EL (cell line): ENCODE measurements around the gene SLC43A2.
"Not testable (repeated sequence)": the region's sequence is repeated elsewhere in the genome, so short reads cannot be mapped to it uniquely, and the experiment has no call there.

ENCODE experiments used
- DNase-seq: peaks from one replicate; pipeline ENCODE4 v3.0.0-alpha.2; 2016

SLC43A2 gene

GRCh38 chr17:1627982-1628855 lies at the start of gene SLC43A2:
TSS of gene SLC43A2 (minus strand) at chr17:1628834. CDS start at chr17:1627874, 960 bp downstream.
- DNase-seq: peak; percentile 77

GRCh38 chr17:1676401-1676800 lies 47.8 kb upstream of the SLC43A2 start:
- no peak for DNase-seq

- DNase-seq: no peak
Observed at GRCh38 chr17:1673041-1673785, 44.6 kb upstream of the SLC43A2 start.

DNA sequence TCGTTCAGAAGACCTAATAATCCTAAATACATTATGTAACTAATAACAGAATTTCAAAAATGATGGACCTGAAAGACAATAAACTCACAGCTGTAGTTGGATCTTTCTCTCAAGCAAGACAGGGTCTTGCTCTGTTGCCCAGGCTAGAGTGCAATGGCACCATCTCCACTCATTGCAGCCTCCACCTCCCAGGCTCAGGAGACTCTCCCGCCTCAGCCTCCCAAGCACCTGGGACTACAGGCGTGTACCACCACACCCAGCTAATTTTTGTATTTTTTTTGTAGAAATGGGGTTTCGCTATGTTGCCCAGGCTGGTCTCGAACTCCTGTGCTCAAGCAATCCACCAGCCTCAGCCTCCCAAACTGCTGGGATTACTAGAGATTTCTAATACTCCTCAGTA lies 35.3 kb upstream of the SLC43A2 start:
- not testable (repeated sequence) for DNase-seq

DNA sequence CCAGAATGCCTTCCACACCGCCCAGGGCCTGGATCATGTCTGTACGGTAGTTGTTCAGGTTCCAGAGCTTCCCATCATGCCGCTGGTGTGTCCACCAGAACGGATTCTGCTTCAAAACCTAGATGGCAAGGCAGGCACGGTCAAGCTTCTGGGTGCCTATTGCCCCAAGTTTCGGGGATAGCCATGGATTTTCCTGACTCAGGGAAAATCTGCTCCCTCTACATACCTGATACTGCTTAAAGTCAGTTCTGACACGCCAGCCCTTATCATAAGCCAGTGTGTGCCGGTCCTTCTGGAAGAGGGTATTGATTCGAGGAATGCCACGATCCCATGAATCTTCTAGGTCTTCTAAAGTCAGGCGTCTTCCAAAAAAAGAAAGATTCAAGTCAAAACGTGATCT lies 32.4 kb upstream of the SLC43A2 start:
- no peak for DNase-seq

DNA sequence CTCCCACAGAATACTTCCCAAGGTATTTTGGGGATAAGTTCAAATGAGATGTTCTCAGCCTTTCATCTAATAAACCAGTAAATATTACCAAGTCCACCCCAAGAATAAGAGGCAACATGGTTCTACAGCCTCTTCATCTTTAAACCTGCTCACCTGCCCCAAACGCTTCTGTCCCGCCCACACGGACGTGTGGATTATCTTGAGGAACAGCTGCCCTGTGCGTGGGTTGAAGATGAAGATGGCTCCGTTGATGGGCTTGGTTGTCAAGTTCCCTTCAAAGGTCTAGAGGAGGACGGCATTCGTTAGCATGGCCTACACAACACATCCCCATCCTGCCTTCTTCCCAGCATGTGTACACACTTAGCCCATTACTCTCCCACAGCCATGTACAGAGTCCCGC lies 29.5 kb upstream of the SLC43A2 start:
- no peak for DNase-seq

GRCh38 chr17:1653735-1654134 lies 25.1 kb upstream of the SLC43A2 start:
- no peak for DNase-seq

DNA sequence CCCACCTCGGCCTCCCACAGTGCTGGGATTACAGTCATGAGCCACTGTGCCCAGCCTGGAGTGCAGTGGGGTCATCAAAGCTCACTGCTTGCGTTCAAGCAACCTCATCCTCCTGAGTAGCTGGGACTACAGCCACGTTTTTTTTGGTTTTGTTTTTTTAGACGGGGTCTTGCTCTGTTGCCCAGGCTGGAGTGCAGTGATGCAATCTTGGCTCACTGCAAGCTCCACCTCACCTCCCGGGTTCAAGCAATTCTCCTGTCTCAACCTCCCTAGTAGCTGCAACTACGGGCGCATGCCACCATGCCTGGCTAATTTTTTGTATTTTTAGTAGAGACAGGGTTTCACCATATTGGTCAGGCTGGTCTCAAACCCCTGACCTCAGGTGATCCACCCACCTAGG lies 24.2 kb upstream of the SLC43A2 start:
- not testable (repeated sequence) for DNase-seq

DNA sequence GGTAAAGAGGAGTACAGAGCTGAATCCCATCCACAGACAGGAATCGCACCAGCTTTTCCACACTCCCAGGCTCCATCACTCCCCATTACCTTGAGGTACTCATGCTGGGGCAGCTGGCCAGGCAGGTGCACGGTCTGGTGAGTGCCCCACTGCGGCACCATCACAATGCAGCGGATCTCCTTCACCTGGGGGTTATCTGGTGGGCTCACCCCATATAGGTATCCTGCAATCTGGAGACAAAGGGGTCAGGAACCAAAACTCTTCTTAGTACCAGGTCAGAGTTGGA lies 22.9 kb upstream of the SLC43A2 start:
- no peak for DNase-seq

- DNase-seq: no peak
Observed at GRCh38 chr17:1650731-1651558, 22.3 kb upstream of the SLC43A2 start.

- DNase-seq: no peak
Observed at GRCh38 chr17:1649844-1650501, 21.3 kb upstream of the SLC43A2 start, which contains the start of gene RILP. TSS of gene RILP (minus strand) at chr17:1649866. CDS start at chr17:1649804, 62 bp downstream.

- DNase-seq: peak; percentile 94
Observed at GRCh38 chr17:1648963-1649843, 20.6 kb upstream of the SLC43A2 start.

DNA sequence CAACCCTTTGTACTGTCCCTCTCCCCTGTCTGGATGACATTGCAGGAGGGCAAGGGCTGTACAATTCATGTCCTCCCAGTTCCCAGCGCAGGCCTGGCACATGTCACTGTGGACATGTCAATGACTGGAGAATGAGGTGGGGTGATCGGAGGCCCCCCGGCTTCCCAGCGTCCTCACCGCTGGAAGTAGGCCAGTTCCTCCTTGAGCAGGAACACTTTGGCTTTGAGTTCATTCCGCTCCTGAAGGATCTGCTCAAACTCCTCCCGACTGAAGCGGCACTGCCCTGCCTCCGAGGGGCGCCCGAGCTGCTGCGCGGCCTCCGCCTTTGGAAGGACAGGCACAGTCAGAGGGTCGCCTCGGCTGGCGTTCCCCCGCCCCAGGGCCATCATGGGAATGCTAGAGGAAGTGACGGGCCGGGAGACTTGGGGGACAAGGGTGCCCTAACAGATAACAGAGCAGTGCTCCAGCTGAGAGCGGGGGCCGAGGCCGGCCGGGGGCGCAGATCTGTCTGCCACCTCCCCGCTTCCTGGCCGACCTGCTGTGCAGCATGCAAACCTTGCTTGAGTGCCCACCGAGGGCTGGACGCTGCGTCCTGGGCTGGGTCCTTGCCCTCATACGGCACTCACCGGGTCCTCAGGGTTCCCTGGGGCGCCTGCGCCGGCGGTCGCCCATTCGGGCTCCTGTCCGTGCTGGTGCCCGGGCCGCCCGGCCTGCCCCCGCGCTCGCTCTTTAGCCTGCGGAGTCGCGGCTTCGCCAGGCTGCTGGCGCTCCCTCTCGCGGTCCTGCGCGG lies 19.7 kb upstream of the SLC43A2 start:
- peak; percentile 32 for DNase-seq

- DNase-seq: no peak
Observed at GRCh38 chr17:1647802-1648171, 19.2 kb upstream of the SLC43A2 start.

GRCh38 chr17:1646199-1646875 lies 17.7 kb upstream of the SLC43A2 start:
- DNase-seq: no peak

DNA sequence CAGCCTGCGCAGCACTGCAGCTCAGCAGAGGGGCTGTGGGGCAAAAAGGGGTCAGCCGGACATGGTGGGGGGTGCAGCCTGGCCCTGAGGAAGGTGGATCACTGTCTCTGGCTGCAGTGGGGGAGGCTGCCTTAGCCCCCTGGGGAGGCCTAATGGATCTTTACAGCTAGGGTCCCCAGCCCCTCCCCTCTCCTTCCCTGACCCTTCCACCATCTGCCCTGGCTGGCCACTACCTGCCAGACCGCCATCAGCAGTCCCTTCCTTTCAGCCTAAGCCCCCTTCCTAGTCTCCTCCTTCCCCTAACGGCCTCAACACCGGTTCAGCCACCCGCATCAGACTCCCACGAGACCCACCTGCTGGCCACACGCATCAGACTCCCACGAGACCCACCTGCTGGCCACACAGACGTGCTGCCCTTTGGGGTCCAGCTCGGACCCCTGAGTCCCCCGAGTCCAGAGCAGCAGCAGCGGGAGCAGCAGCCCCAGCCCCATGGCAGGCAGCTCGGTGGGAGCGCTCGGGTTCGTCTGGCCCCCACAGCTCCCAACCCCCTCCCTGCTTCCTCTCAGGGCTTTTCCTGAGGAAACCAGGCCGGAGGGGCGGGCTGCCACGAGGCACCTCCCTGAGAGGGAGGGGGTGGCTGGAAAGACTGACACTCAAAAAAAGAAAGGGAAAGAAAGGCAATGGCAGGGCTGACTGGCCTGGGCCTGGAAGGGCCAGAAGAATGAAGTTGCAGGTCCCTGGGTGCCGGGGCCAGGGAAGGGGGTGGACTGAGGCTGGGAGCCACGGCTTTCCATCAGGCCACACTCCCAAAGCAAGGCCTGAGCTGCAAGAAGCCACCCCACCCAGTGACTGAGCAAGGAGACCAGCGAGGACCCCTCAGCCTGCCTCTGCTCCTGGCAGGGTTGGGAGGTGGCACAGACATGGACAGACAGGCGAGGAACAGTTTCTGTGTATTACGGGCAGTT lies 16.9 kb upstream of the SLC43A2 start, which contains the start of gene SCARF1:
Gene SCARF1, minus strand, starts transcription at position 526 of the 965 bp plus-strand sequence. Its CDS starts 35 bp downstream, at position 491.
- DNase-seq: no peak

DNA sequence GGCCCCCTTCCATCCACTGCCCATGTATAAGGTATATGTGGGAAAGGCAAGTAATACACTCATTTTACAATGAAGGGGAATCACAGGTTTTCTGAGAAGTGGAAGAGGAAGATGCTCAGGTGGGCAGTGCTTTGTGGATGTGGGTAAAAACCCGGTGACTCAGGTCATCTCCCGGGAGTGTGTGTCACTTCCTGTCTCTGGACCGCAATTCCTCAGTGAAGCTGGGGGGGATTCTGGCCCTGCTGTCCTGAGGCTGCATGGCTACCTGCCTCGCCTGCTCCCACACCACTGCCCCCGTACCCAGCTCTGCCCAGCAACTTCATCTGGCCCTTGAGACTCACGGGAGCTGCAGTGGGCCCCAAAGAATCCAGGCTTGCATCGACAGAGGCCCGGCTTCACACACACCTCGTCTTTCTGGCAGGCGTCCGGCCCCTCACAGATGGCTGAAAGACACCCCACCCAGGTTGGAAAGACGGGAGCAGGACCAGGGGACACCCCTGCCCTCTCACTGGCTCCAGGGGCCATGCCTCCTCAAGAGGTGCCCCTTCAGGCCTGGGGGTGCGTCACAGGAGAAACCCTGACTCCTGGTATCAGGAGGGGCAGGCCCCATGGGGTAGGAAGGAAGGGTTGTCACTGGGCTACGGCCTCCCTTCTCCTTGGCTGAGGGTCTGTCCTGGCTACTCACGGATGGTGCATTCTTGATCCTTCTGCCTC lies 16.0 kb upstream of the SLC43A2 start:
- peak; percentile 76 for DNase-seq

GRCh38 chr17:1643999-1644492 lies 15.4 kb upstream of the SLC43A2 start:
- DNase-seq: peak; percentile 41
